Ramos (cell line): ENCODE results near the gene ZNF582.

Experiments
- in situ Hi-C: fragments of 300-500 bp; cut with MboI; formaldehyde crosslinking; loops from one replicate; pipeline ENCODE4 v1.14.3; 2022; ENCODE audit warnings: low sequenced_read_pairs; ENCODE audit not compliant: unreplicated experiment

Gene ZNF582

GRCh38 chr19:56393119-56394012 is at the start of gene ZNF582:
TSS of gene ZNF582 (minus strand) at chr19:56393534. CDS start at chr19:56391752, 1,782 bp downstream.
- in situ Hi-C loops: no loop called here

- in situ Hi-C loops: no loop called here
Measured at GRCh38 chr19:56441206-56441792, 48.0 kb upstream of the ZNF582 start.

DNA sequence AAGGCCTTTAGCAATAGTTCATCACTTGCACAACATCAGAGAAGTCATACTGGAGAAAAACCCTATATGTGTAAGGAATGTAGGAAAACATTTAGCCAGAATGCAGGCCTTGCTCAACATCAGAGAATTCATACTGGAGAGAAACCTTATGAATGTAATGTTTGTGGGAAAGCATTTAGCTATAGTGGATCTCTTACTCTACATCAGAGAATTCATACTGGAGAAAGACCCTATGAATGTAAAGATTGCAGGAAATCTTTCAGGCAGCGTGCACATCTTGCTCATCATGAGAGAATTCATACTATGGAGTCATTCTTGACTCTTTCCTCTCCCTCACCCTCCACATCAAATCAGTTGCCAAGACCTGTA is 30.6 kb upstream of the ZNF582 start:
- in situ Hi-C loops: loop anchor here (25.0 kb wide), 1 partner anchor 1538 kb away; the partner anchor contains the start of gene C19orf18

DNA sequence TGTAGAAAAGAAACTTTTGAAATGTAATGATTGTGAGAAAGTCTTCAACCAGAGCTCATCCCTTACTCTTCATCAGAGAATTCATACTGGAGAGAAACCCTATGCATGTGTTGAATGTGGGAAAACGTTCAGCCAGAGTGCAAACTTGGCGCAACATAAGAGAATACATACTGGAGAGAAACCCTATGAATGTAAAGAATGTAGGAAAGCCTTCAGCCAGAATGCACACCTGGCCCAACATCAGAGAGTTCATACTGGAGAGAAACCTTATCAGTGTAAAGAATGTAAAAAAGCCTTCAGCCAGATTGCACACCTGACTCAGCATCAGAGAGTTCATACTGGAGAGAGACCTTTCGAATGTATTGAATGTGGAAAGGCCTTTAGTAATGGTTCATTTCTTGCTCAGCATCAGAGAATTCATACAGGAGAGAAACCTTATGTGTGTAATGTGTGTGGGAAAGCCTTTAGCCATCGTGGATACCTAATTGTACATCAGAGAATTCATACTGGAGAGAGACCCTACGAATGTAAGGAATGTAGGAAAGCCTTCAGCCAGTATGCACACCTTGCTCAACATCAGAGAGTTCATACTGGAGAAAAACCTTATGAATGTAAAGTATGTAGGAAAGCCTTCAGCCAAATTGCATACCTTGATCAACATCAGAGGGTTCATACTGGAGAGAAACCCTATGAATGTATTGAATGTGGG is 30.1 kb upstream of the ZNF582 start:
- in situ Hi-C loops: loop anchor here (25.0 kb wide), 1 partner anchor 1539 kb away; the partner anchor contains the start of gene C19orf18

DNA sequence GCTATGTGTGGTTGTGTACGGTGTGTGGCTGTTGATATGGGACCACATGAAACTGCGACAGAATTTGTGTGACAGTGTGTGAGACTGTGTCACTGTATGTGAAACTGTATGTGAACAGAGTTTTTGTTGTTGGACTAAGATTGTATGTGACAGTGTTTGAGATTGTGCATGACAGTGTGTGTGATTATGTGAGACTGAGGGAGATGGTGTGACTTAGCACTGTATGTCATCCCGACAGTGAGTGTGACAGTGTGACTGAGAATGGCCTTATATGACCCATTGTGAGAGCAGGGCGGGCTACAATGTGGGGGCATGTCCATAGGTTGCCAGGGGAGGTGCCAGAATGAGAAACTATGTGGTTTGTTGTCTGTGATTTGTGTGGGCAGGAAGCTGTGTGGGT is 11.7 kb upstream of the ZNF582 start:
- in situ Hi-C loops: loop anchor here (25.0 kb wide), 1 partner anchor 1557 kb away; the partner anchor contains the start of gene C19orf18

GRCh38 chr19:56404705-56405056 is 11.3 kb upstream of the ZNF582 start:
- in situ Hi-C loops: loop anchor here (25.0 kb wide), 1 partner anchor 1558 kb away; the partner anchor contains the start of gene C19orf18

DNA sequence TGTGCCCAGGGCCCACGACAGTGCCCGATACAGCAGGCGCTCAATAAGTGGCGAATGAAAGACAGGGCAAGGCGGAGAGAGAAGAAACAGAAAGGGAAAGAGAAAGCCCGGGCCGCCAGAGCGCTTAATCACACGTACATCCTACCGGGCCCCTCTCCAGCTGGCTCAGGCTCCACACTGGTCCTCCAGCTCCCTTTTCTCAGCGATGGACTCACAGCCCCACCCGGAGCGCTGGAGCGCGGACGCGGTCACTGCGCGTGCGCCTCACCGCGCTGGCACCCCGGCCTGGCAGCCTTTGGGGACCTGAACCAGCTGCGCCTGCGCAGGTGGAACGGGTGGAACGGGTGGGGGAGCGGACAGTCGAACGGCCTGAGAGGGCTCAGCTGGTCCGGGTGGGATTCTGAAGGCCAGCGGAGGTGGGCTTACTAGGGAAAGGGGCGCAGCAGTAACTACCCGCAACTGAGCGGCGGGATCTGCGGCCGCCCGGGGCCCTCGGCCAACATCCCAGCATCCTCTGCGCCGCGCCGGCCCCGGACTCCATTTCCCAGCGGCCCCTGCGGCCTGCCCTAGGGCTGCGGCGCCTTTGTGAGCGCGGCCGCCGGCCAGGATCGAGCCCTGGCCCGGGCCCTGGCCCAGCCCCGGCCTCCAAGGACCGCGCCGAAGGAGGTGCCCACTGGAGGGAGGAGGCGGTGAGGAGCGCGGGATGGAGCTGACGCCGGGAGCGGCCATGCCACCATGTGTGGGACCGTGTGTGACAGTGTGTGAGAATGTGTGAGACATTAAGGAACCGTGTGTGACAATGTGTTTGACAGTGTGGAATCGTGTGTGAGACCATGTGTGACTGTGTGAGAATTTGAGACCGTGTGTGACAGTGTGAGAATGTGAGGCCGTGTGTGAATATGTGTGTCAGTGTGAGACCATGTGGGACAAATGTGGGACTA is 10.7 kb upstream of the ZNF582 start, which contains the start of gene ZNF583:
Gene ZNF583 (plus strand): TSS at position 569 of the 941 bp plus-strand sequence. CDS start 2,783 bp downstream, outside the sequence.
- in situ Hi-C loops: loop anchor here (25.0 kb wide), 1 partner anchor 1558 kb away; the partner anchor contains the start of gene C19orf18

DNA sequence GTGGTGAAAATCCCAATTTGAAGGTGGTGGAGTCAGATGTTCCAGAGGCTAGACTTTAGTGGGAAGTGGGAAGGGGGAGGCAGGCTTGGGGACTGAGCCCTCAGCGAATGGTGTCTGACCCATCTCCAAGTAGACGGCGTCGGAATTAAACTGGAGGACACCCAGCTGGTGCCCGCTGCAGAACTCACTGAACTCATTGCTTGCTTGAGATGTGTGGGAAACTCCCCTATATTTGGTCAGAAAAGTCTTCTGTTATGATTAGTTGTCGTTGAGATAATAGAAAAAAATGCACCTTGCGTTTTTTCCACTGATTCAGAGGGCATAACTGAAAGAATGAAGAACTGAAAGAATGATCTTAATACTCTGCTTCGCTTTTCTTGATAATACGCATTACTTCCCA is 9.9 kb upstream of the ZNF582 start:
- in situ Hi-C loops: loop anchor here (25.0 kb wide), 1 partner anchor 1559 kb away; the partner anchor contains the start of gene C19orf18

DNA sequence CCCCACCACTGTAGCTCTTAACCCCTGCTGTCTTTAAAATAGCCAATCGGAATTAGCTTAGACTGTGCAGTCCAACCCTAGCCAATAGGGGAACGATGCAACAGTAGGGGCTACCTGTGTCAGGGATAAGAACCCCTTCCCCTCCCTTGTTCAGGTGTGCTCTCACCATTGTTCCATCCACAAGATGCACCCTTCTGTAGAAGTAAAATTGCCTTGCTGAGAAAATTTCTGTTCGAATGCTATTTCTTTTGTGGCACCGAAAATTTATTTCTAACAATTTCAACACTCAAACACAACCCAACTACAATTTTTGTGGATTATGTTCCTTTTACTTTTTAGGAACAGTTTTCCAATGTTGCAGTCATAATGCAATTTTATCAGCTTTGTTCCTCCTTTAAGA is 7.2 kb upstream of the ZNF582 start:
- in situ Hi-C loops: loop anchor here (25.0 kb wide), 1 partner anchor 1562 kb away; the partner anchor contains the start of gene C19orf18

DNA sequence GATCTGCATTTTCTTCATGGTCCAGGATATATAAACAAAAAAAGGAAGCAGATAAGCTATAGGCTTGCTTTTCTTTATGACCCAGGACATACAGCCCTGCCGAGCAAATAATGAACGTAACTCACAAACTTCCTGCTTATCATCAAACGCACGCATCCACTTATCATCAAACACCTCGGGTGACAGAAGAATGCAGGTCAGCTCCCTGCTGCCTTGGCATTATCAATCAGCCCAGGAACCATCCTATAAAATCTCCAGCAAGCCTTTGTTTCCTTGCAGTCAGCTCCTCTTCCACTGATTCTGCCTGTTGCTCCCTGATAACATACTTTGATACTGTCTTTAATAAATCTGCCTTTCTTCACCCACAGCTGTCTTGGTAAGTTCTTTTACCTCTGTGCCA is 5.5 kb upstream of the ZNF582 start:
- in situ Hi-C loops: no loop called here

DNA sequence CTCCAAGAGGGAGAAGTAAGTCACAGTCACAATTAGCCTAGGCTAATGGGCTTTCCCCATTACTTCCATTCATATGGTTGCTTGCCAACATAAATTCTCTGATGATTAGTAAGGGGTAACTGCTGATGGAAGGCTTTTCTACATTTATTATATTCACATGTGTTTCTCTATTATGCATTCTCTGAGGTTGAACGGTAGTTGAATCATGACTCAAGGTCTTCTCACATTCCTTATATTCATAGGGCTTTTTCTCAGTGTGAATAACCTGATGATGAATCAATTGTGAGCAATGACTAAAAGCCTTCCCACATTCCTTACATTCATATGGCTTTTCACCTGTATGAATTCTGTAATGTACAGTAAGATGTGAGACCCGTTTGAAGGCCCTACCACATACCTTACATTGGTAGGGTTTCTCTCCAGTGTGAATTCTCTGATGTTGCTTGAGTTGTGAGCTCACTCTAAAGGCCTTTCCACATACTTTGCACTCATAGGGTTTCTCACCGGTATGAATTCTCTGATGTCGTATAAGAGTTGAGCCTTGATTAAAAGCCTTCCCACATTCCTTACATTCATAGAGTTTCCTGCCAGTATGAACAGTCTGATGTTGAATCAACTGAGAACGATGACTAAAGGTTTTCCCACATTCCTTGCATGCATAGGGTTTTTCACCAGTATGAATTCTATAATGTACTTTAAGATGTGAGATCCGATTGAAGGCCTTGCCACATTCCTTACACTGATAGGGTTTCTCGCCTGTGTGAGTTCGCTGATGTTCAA is 9.3 kb downstream of the ZNF582 start:
- in situ Hi-C loops: no loop called here

- in situ Hi-C loops: no loop called here
Measured at GRCh38 chr19:56377105-56377924, 16.0 kb downstream of the ZNF582 start.

GRCh38 chr19:56372281-56372680 is 21.1 kb downstream of the ZNF582 start:
- in situ Hi-C loops: no loop called here

- in situ Hi-C loops: no loop called here
Measured at GRCh38 chr19:56369886-56370676, 23.3 kb downstream of the ZNF582 start.

GRCh38 chr19:56367829-56368711 is 25.3 kb downstream of the ZNF582 start:
- in situ Hi-C loops: no loop called here

DNA sequence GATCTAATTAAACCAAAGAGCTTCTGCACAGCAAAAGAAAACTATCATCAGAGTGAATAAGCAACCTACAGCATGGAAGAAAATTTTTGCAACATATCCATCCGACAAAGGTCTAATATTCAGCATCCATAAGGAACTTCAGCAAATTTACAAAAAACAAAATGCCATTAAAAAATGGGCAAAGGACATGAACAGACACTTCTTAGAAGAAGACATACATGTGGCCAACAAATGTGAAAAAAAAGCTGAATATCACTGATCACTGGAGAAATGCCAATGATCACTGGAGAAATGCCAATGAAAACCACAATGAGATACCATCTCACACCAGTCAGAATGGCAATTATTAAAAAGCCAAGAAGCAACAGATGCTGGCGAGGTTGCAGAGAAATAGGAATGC is 32.5 kb downstream of the ZNF582 start:
- in situ Hi-C loops: no loop called here
